Liver (tissue), 9 donors: Measurements from ENCODE around the gene ZNF423. TPM values are rescaled to one million over a fixed set of nuclear protein-coding genes. Genes with fewer than 3 reads are reported as not detected.

Experiments used
- DNase-seq: peaks from one replicate; pipeline ENCODE4 v3.0.0-alpha.2; 2017; ENCODE audit warnings: low spot score
- H3K27ac ChIP-seq, 2 donors: one replicate each; pipeline ENCODE4 v1.7.0; 2013; ENCODE audit warnings: inconsistent platforms in 2 of 2, low read length in 2 of 2, control low read depth in 1 of 2, low read depth in 1 of 2, mild to moderate bottlenecking in 1 of 2
- H3K27me3 ChIP-seq, 4 donors: one replicate each; pipeline versions ENCODE4 v1.6.1 to v1.7.0; 2013; ENCODE audit warnings: low read length in 3 of 4, inconsistent platforms in 1 of 4, mild to moderate bottlenecking in 1 of 4, moderate library complexity in 1 of 4; ENCODE audit not compliant: control insufficient read depth in 4 of 4, insufficient read depth in 4 of 4
- H3K36me3 ChIP-seq, 4 donors: one replicate each; pipeline versions ENCODE4 v1.6.1 to v1.7.0; 2013; ENCODE audit warnings: low read length in 3 of 4, mild to moderate bottlenecking in 3 of 4, low read depth in 1 of 4, moderate library complexity in 1 of 4; ENCODE audit not compliant: control insufficient read depth in 4 of 4, insufficient read depth in 3 of 4
- H3K4me1 ChIP-seq, 4 donors: one replicate each; pipeline versions ENCODE4 v1.6.1 to v1.7.0; 2013; ENCODE audit warnings: low read length in 3 of 4, mild to moderate bottlenecking in 3 of 4, moderate library complexity in 1 of 4; ENCODE audit not compliant: control insufficient read depth in 4 of 4, insufficient read depth in 4 of 4
- H3K4me3 ChIP-seq, 3 donors: one replicate each; pipeline versions ENCODE4 v1.6.1 to v1.7.0; 2013; ENCODE audit warnings: low read length in 3 of 3, control low read depth in 1 of 3, low read depth in 1 of 3, mild to moderate bottlenecking in 1 of 3
- H3K9ac ChIP-seq, 2 donors: one replicate each; pipeline ENCODE4 v1.7.0; 2013; ENCODE audit warnings: low read length in 2 of 2, mild to moderate bottlenecking in 2 of 2, moderate library complexity in 2 of 2, control low read depth in 1 of 2, low read depth in 1 of 2
- H3K9me3 ChIP-seq, 4 donors: one replicate each; pipeline versions ENCODE4 v1.6.1 to v1.7.0; 2013; ENCODE audit warnings: low read length in 3 of 4; ENCODE audit not compliant: control insufficient read depth in 4 of 4
- EGR1 ChIP-seq, 2 donors: IDR thresholded peaks; 2 replicates each; pipeline ENCODE4 v1.6.1; 2016 to 2018; ENCODE audit warnings: antibody characterized with exemption in 2 of 2, low read depth in 2 of 2
- FOXA1 ChIP-seq: IDR thresholded peaks from 2 replicates; pipeline ENCODE4 v1.6.1; 2016; ENCODE audit warnings: antibody characterized with exemption
- FOXA2 ChIP-seq: IDR thresholded peaks from 2 replicates; pipeline ENCODE4 v1.6.1; 2016; ENCODE audit warnings: antibody characterized with exemption
- HNF4A ChIP-seq, 2 donors: conservative IDR thresholded peaks; 2 replicates each; pipeline ENCODE4 v1.6.1; 2016; ENCODE audit warnings: antibody characterized with exemption in 2 of 2, mild to moderate bottlenecking in 2 of 2
- HNF4G ChIP-seq: IDR thresholded peaks from 2 replicates; pipeline ENCODE4 v1.6.1; 2016; ENCODE audit warnings: antibody characterized with exemption
- JUND ChIP-seq, 2 donors: IDR thresholded peaks; 2 replicates each; pipeline ENCODE4 v1.6.1; 2016; ENCODE audit warnings: antibody characterized with exemption in 2 of 2
- NR2F2 ChIP-seq: IDR thresholded peaks from 2 replicates; pipeline ENCODE4 v1.6.1; 2016; ENCODE audit warnings: antibody characterized with exemption
- RAD21 ChIP-seq, 2 donors: IDR thresholded peaks; 2 replicates each; pipeline ENCODE4 v1.6.1; 2016; ENCODE audit warnings: antibody characterized with exemption in 2 of 2, mild to moderate bottlenecking in 2 of 2
- RXRA ChIP-seq, 2 donors: IDR thresholded peaks; 2 replicates each; pipeline ENCODE4 v1.6.1; 2017 to 2018; ENCODE audit warnings: antibody characterized with exemption in 2 of 2, mild to moderate bottlenecking in 1 of 2
- SP1 ChIP-seq: IDR thresholded peaks from 2 replicates; pipeline ENCODE4 v1.6.1; 2018; ENCODE audit warnings: antibody characterized with exemption, mild to moderate bottlenecking
- YY1 ChIP-seq: IDR thresholded peaks from 2 replicates; pipeline ENCODE4 v1.6.1; 2016; ENCODE audit warnings: antibody characterized with exemption, mild to moderate bottlenecking
- WGBS: extraction: QIAGEN DNeasy Blood & Tissue Kit; methylation state at CpG from one replicate; pipeline ENCODE4 v1.1.7; 2013; 5-methylcytosine and 5-hydroxymethylcytosine counted together
- polyA plus RNA-seq, 2 donors: library from polyadenylated mRNA; stranded (reverse) in 1 of 2; unstranded in 1 of 2; fragments of 200-250 nt in 1 of 2; fragments of >200 nt in 1 of 2; fragmentation: Nextera tagmentation in 1 of 2; extraction: Ambion mirVana in 1 of 2; gene quantifications; one replicate each; pipeline versions ENCODE4 v1.2.1 to v1.2.3, GENCODE V29; 2013 to 2015
- total RNA-seq, 2 donors: library from RNA; depleted of rRNA; stranded (reverse); fragments of >200 nt; gene quantifications; one replicate each; pipeline ENCODE4 v1.2.3, GENCODE V29; 2014
- TF ChIP-seq, protein P1 (sequence below): IDR thresholded peaks from 2 replicates; pipeline ENCODE4 v1.6.1; 2016; ENCODE audit warnings: antibody characterized with exemption
- TF ChIP-seq, protein P2 (sequence below): IDR thresholded peaks from 2 replicates; pipeline ENCODE4 v1.6.1; 2016; ENCODE audit warnings: antibody characterized with exemption, mild to moderate bottlenecking
- TF ChIP-seq, protein P3 (sequence below): IDR thresholded peaks from 2 replicates; pipeline ENCODE4 v1.6.1; 2016; ENCODE audit warnings: antibody characterized with exemption
- donor health status: healthy.
- donor health status: healthy.
- donor health status: healthy.
- donor health status: healthy.
- donor health status: healthy.

The ZNF423 gene
- total and polyA plus RNA-seq, 4 donors = 0.24 to 1.6 (median 0.39) TPM

DNA sequence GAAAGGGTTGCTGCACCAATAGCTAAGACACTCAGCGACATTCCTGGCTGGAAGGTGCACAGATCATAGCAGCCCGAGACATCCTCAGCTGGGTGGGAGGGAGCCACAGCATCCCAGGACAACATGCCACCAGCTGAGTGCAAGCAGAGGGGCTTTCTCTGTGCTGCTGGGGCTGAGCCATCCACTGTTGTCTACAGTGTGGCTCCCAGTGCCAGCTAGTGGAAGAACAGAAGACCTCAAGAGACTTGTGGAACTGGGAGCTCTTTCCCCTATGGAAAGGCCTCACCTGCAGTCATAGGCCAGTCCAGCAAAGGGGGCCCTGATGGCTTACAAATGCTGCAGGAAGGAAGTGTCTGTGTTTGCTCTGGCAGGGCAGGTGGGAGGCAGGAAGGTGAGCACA is 351.3 kb downstream of the ZNF423 start:
- no peak overlapping the region for H3K27ac ChIP-seq
- no peaks in the 10 kb centered on the region for H3K27me3 ChIP-seq
- no peak overlapping the region for H3K9ac ChIP-seq
- H3K36me3 ChIP-seq = no peaks in the 10 kb centered on the region
- over 99% methylated on average over 2 of the region's 2 CpGs for WGBS
- H3K4me3 ChIP-seq = no peak overlapping the region
- TF ChIP-seq RAD21 (IDR thresholded peaks at IDR 0.05) = no peak
- peaks cover 4 to 17% (median 14%) of the 10 kb centered on the region in 4 donors for H3K4me1 ChIP-seq
- no peak for DNase-seq
- H3K9me3 ChIP-seq = no peaks in the 10 kb centered on the region

DNA sequence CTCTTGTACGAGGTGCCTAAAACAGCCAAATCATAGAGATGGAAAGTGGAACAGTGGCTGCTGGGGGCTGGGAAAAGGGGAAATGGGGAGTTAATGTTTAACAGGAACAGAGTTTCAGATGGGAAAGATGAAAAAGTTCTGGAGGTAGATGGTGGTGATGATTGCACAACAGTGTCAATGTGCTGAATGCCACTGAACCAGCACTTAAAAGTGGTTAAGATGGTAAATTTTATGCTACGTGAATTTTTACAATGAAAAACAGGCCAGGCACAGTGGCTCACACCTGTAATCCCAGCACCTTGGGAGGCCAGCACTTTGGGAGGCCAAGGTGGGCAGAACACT is 351.9 kb downstream of the ZNF423 start:
- peaks cover 4 to 17% (median 14%) of the 10 kb centered on the region in 4 donors for H3K4me1 ChIP-seq
- H3K27ac ChIP-seq = peak overlapping the region; percentile 21 to 72
- TF ChIP-seq YY1 = peak; percentile 57
- TF ChIP-seq, protein P1, sequence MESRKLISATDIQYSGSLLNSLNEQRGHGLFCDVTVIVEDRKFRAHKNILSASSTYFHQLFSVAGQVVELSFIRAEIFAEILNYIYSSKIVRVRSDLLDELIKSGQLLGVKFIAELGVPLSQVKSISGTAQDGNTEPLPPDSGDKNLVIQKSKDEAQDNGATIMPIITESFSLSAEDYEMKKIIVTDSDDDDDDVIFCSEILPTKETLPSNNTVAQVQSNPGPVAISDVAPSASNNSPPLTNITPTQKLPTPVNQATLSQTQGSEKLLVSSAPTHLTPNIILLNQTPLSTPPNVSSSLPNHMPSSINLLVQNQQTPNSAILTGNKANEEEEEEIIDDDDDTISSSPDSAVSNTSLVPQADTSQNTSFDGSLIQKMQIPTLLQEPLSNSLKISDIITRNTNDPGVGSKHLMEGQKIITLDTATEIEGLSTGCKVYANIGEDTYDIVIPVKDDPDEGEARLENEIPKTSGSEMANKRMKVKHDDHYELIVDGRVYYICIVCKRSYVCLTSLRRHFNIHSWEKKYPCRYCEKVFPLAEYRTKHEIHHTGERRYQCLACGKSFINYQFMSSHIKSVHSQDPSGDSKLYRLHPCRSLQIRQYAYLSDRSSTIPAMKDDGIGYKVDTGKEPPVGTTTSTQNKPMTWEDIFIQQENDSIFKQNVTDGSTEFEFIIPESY = no peak
- TF ChIP-seq, protein P2, sequence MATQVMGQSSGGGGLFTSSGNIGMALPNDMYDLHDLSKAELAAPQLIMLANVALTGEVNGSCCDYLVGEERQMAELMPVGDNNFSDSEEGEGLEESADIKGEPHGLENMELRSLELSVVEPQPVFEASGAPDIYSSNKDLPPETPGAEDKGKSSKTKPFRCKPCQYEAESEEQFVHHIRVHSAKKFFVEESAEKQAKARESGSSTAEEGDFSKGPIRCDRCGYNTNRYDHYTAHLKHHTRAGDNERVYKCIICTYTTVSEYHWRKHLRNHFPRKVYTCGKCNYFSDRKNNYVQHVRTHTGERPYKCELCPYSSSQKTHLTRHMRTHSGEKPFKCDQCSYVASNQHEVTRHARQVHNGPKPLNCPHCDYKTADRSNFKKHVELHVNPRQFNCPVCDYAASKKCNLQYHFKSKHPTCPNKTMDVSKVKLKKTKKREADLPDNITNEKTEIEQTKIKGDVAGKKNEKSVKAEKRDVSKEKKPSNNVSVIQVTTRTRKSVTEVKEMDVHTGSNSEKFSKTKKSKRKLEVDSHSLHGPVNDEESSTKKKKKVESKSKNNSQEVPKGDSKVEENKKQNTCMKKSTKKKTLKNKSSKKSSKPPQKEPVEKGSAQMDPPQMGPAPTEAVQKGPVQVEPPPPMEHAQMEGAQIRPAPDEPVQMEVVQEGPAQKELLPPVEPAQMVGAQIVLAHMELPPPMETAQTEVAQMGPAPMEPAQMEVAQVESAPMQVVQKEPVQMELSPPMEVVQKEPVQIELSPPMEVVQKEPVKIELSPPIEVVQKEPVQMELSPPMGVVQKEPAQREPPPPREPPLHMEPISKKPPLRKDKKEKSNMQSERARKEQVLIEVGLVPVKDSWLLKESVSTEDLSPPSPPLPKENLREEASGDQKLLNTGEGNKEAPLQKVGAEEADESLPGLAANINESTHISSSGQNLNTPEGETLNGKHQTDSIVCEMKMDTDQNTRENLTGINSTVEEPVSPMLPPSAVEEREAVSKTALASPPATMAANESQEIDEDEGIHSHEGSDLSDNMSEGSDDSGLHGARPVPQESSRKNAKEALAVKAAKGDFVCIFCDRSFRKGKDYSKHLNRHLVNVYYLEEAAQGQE = peak; percentile 35
- TF ChIP-seq FOXA2 = no peak
- peak; percentile 55 for TF ChIP-seq SP1
- no peak for TF ChIP-seq HNF4G
- TF ChIP-seq, protein P3, sequence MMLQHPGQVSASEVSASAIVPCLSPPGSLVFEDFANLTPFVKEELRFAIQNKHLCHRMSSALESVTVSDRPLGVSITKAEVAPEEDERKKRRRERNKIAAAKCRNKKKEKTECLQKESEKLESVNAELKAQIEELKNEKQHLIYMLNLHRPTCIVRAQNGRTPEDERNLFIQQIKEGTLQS = no peak
- TF ChIP-seq HNF4A (conservative IDR thresholded peaks at IDR 0.05) = peak; percentile 25 to 45
- no peak for TF ChIP-seq JUND (IDR thresholded peaks at IDR 0.05)
- TF ChIP-seq NR2F2 = no peak
- peak; percentile 96 to 97 for TF ChIP-seq RXRA (IDR thresholded peaks at IDR 0.05)
- no peak for TF ChIP-seq EGR1 (IDR thresholded peaks at IDR 0.05; ENCODE audit: low read depth in 2 of 2)
- no peak for TF ChIP-seq FOXA1
- no peaks in the 10 kb centered on the region for H3K36me3 ChIP-seq
- H3K27me3 ChIP-seq = no peaks in the 10 kb centered on the region
- H3K9me3 ChIP-seq = no peaks in the 10 kb centered on the region
- peak overlapping the region in 2 of 3 donors; percentile 10 to 39 for H3K4me3 ChIP-seq
- no peak for DNase-seq
- WGBS = 29% methylated on average over 2 of the region's 2 CpGs
- no peak overlapping the region for H3K9ac ChIP-seq
